HG02884 (cell line): ENCODE data around the gene LPXN.

Experiments used
- ATAC-seq: cut with Tn5 transposase; IDR thresholded peaks from one replicate; pipeline ENCODE4 v1.9.1; 2021; ENCODE audit warnings: mild to moderate bottlenecking, moderate library complexity; ENCODE audit not compliant: unreplicated experiment

Gene LPXN

DNA sequence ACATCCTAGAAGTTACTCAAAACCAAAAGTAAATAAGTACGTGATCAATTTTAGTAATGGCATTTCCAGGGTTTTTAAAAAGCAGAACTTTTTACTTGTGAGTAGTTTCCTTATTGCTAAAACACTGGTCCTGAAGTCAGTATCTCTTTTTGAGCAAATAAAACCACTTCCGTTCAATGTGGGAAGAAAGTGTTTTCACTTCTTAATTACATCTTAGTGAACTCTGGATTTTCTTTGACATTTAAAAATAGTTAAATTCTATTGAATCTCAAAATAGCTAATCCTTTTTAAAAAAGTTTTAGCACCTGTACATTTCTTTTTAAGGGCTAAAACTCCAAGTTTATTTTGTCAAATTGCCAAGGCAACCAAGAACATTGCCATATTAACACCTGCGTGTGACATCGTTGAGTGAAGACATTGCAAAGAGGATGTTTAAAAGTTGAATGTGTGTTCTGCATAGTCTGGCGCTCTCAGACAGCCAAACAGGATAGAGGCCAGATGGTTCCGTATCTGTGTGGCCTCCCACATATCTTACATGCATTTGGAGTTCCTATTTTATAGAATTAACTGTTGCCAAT is 50.5 kb downstream of the LPXN start:
- peak; percentile 83 for ATAC-seq

DNA sequence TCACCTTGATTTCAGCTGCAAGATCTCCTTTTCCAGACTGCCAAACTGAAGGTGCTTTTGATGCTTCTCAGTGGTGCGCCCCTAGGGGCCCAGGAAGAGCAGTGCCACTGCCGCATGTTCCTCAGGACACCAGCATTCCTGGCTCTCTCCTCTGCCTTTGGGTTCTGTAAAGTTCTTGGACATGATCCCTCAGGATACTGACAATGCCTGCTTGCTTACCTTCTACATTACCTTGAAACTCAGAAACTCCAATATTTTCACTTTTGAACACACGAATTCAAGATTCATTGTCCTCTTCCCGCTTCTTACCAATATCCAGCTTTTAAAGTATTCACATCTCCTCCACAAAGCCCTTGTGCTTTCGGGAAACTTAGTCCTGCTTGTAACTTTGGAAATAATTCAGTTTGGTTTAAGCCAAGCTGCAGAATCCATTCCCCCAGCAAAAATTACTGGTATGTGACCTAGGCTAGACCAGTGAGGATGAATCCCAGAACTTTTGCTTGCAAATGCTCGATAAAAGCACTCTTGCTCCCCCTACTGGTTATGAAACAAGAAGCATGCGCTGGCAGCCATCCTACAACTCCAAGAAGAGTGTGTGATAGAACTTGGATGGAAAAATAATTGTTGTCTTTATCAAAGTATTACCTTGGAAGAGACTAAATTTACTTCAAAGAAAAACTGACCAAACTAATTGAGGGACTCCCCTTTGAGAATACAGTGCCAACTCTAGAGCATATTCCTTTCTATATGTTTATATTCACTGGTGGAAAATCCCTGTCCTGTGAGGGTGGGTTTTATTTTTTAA is 51.2 kb downstream of the LPXN start:
- ATAC-seq = peak; percentile 30

DNA sequence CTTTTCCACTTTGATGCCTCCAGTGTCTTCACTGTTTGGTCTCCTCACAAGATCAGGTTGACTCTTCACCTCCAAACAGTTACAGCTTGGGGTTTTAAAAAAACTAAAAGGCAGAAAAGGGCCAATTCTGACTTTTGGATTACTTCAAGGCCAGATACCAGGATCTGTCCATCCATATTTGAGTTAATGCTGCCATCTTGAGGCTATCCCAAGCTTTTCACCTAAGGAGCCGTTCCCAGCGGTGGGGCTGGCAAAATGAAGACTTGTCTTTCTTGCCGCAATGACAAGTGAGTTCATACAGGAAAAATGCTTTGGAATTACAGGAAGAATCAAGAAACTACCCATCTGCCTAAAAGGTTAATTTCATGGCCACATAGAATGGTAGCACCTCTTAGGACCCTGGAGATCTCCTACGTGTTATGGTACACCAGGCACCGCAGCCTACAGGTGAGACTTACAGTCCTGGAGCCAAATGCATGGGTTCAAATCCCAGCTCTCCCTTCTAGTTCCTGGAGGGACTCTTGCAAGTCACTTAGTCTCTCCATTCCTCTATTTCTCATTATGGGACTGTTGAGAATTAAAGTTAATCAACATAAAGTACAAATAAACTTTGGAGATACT is 61.8 kb downstream of the LPXN start:
- peak; percentile 73 for ATAC-seq

DNA sequence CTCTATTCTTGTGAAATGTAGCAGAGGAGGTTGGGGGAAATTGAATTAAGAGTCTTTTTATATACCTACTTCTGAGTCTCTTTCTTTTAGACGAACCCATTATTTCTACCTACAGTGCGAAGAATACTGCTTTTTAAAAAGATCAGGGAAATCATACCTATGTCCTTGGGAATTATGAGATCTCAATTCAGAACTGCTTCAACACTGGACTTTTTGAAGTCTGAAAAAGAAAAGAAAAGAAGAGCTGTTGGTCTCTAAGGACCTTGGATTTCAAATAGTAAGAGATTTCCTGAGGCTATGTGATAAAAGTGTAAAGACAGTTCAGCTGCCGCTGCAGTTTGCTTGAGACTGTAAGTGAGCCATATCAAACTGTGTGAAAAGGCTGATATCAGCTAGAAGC is 64.0 kb downstream of the LPXN start:
- ATAC-seq = no peak

DNA sequence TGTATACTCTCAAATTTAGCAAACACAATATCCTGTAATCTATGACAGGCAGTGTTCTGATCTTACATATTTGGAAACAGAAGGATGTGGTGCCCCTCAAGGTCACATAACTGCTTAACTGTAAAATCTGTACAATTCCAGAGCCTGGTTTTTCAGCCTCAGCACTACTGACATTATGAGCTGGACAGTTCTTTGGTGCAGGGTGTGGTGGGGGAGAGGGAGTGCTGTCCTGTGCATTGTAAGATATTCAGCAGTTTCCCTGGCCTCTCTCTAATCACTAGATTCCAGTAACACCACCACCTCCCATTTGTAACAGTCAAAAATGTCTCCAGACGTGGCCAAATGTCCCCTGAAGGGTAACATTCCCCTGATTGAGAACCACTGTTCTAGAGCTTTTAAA is 65.9 kb downstream of the LPXN start:
- ATAC-seq = no peak

DNA sequence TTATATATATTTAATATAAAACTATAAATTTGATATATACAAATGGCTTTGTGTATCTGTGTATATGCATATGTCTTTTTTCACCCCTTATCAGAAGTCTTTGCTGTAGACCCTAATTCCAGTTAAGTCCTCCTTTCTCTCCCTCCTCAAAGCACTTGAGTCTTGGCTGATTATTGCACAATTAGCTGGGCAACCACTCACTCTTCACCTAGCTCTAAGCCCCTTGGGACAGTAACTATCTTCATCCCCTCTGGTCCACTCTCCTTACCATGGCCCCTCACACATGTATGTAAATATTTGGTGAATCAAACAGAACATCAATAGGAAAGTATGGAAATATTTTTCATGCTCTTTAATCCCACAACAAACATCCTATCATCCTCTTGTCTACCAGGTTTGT is 66.8 kb downstream of the LPXN start:
- ATAC-seq = no peak

DNA sequence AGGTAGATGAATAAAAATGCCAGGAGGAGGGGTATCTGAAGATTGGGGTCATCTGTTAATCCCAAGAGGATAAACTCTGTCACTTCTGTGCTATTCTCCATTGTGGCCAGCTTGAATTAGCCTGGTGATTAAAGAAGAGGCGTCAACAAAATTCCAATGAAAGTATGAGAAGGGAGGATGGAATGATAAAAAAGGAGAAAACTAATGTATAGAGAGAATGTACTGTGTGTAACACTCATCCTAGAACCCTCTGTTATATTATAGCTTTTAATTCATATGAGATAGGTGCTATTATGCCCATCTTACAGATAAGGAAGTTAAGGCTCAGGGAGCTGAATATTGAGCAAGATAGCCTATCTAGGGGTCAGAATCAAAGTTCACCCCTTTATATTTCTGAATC is 67.7 kb downstream of the LPXN start, which contains the start of gene OR5B21:
Gene OR5B21, minus strand, starts transcription at position 101 of the 400 bp plus-strand sequence. Its CDS starts 0 bp downstream, at position 101.
- no peak for ATAC-seq

DNA sequence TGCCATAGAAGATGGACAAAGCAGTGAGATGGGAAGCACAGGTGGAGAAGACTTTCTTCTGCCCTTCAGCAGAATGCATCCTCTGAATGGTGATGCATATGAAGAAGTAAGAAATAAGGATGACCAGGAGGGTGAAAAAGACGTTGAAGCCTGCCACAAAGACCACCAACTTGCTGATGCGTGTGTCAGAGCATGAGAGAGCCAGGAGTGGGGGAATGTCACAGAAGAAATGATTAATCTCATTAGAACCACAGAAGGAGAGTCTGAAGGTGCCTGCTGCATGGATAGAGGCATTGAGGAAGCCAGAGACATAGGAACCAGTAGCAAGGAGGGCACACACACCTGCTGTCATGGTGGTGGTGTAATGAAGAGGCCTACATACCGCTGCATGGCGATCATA is 68.3 kb downstream of the LPXN start:
- ATAC-seq = no peak

DNA sequence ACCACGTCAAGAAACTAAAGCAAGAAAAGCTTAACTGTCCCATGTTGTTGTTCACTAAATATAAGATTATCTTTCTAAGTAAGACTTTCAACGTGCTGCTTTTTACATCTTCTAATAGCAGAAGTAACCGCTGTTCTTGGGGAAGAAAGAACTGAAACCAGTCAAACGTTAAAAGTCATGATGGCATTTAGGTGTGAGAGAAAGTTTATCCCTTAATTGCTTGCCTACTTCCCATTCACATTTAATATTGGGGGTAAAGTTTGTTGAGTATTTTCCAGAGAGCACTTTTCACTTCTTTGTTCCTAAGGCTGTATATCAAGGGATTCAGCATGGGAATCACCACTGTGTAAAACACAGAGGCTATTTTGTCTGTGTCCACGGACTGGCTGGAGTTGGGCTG is 68.7 kb downstream of the LPXN start:
- no peak for ATAC-seq

DNA sequence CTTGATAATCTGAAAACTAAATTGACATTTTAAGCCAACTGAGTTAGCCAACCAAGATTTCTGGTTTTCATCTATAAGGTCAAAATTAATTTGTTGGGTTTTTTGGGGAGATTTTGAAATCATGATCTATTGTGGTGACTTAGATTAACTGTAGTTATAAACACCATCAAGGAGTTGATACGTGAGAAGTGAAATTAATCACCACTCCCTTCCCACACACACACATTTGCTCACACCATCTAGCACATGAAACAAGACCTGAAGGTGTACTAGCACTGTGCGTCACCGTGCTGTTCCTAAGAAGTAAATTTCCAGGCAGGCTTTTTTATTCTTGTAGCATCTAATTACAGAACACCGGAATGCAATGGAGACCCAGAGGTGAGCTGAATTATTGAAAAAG is 69.8 kb downstream of the LPXN start:
- ATAC-seq = no peak

DNA sequence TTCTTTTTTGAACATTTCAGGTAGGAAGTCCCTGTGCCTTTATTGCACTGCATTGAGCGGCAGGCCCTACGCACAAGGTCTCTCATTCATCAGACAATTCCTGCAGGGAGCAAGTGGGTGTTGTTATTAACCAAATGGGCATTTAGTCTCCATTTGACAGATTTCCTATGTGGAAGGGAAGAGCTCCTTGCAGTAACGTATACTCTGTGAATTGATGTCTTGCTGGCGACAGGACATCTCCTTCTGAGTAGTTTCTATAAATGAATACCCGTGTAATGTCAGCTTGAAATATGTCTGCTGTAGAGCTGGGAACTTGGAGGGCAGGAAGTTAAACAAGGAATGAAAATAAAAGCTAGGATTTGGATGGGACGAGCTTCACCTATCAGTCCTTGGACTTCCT is 71.4 kb downstream of the LPXN start:
- ATAC-seq = no peak

DNA sequence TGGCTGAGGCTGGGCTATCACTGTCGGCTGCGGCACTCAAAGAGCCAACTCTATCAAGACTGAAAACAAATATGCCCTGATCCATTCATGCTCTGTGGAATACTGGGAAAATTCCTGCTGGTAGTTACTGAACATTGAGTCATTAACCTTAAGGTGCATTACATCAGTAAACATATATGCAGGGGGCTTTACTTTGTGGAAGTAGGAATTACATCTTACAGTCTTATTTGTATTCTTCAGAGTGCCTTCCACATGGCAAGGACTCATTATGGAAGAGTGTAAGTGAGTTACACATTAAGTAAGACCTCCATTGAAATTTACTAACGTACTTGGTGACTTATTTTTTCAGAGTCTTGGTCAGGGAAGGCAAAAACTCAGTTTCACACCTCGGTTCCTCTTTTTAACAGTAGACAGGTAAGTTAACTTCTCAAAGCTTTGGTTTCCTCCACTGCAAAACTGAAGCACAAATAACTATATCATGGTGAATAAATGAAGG is 72.2 kb downstream of the LPXN start:
- ATAC-seq = peak; percentile 84

DNA sequence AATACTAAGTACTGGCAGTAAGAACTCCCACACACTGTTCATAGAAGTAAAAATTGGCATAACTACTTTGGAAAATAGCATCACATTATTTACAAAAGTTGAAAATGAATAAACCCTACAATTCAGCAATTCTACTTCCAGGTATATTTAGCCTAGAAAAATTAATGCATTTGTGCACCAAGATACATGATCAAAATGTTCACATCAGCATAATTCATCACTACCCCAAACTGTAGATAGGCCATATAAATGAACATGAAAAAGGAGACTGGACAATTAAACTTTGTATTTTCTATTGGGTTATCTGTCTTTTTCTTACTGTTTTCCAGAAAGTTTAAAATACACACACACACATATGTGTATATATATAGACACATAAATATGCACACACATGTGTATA is 73.7 kb downstream of the LPXN start:
- no peak for ATAC-seq

DNA sequence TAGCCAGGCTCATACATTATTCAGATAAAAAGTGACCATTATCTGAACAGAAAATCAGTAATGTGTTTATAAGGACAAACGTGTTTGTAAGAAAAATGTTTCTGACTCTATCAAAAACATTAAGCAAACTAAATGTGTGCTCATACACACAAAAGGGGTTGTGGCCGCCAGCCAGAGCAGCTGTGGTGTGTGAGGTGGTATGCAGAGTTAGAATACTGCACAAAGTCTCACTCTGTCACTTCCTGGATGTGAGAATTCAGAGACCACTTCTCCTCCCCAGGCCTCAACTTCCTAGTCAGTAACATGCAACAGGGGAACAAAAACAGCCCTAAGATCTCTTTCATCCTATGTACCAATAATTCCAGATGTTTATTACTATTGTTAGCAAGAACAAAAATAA is 77.2 kb downstream of the LPXN start:
- no peak for ATAC-seq

DNA sequence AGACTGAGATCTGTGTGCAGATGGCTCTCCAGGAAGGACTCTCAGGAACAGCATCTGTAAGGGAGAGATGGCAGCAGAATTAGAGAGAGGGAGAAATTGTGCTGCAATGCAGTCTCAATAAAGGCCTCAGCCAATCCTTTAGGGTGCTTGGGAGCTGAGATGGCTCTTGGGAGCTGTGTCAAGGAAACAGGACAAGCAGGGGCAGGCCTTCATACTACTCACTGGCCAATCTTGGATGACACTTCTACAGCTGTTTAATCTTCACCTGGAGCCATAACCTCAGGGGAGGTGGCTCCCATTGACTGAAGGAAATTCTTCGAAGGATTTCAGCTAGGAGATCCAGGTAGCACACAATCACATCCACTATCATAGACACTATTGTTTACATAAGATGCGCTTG is 77.7 kb downstream of the LPXN start:
- no peak for ATAC-seq

DNA sequence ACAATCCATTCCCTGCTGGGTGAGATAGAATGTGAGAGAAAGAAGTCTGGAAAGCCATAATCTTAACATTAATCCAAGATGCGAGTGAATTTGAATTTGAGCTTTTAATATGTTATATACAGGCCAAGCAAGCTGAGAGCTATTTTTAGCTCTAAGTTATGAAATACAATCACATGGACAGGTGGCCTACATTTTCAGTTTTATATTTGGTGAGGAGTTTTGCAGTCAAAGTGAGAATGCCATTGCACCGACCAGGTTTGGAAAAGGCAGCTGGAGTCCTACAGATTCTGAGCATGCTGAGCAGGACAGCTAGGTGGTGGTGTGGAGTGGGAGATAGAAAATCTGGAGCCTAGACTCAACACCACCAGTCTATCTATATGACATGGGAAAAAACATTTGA is 79.8 kb downstream of the LPXN start:
- ATAC-seq = peak; percentile 36

DNA sequence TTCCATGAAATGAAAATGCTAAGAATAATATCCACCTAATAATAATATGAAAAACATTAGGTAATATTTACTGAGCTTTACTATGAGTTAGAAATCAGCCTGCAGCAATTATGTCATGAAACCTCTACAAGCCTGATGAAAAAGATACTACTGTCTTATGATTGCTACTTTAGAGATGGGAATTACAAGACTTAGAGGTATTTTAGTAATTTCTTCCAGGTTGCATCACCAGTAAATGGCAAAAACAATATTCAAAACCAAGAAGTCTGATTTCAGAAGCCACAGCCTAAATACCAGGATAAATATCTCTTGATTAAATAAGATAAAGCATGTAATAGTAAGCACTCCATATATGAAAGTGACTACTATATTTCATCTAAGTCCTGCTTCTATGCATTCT is 81.6 kb downstream of the LPXN start:
- ATAC-seq = no peak

DNA sequence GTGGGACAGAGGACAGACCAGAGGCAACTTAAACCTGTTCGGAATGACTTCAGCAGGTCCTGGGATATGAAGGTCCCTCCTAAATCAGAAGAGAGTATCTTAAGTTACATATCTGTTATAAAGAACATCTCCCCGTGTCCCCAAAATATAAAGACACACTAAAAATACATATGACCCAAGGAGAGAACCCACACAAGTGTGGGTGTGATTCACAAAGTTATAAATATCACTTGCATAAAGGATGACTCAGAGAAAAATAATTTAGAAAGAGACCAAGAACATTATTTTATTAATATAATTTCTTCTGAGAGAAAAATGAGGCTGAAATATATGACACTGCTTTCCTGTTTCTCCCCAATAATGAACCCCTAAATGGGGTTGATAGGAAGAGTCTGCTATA is 82.0 kb downstream of the LPXN start:
- no peak for ATAC-seq

DNA sequence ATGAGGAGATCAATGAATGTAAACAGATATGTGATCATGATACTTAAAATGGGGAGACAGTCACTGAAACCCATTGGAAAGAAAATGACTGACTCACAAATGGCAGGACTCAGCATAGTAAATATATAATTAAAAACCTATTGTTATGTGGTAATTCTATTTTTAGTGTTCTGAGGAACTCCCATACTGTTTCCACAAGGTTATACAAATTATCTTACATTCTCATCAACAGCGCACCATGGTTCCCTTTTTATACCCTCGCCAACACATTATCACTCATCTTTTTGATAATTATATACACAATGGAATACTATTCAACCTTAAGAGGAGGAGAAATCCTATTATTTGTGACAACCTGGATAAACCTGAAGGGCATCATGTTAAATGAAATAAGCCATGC is 84.8 kb downstream of the LPXN start:
- ATAC-seq = no peak

DNA sequence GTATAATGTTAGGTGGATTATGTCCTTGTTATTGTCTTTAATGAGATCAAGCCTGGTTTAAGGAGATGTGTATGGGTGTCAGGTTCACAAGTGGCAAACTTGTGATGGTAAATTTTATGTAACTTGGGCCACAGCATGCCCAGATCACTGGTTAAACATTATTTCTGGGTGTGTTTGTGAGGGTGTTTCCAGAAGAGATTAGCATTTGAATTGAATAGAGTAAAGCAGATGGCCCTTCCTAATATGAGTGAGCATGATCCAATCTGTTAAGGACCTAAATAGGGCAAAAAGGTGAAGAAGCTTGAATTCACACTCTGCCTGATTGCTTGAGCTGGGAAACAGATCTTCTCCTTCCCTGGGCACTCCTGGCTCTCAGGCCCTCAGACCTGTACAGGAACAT is 88.5 kb downstream of the LPXN start:
- no peak for ATAC-seq

DNA sequence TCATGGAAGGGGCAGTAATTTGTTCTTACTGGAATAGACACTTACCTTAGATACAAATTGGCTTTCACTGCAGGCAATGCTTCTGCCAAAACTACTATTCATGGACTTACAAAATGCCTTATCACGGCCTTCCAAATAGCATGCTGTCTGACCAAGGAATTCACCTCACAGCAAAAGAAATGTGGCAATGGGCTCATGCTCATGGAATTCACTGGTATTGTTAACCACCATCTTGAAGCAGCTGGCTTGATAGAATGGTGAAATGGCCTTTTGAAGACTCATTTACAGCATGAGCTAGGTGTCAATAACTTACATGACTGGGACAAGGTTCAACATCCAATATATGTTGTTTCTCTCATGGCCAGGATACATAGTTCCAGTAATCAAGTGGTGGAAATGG is 89.7 kb downstream of the LPXN start:
- ATAC-seq = no peak
